Measurements from ENCODE around the gene LSP1. TPM values are rescaled to one million over a fixed set of nuclear protein-coding genes. Genes with fewer than 3 reads are reported as not detected.
A peak's percentile ranks its signal among the peaks of the same experiment; 100 is the strongest.

The LSP1 gene
- total RNA-seq, 2 donors from 2014 or later, result 6.7 to 11.6 TPM

- Histone ChIP-seq H3K27me3 (replicated peaks; ENCODE audit: insufficient read depth) (no peaks in the 10 kb centered on the region), H3K27ac (no peak overlapping the region), H3K9me3 (no peaks in the 10 kb centered on the region), H3K4me3 (no peak overlapping the region), H3K36me3 (no peaks in the 10 kb centered on the region), H3K4me1 (replicated peaks) (no peaks in the 10 kb centered on the region)
- intact Hi-C loops (cut with DNase I), result no loop called here
- TF ChIP-seq POLR2AphosphoS5 (IDR thresholded peaks at IDR 0.05) (no peak), CTCF (IDR thresholded peaks at IDR 0.05) (peak in 1 of 4 experiments; percentile 24)
- WGBS, result 44% methylated on average over 21 of the region's 26 CpGs
- DNase-seq (ENCODE audit: low spot score), result no peak
These were observed 23.6 kb downstream of the LSP1 start for GRCh38 chr11:1876361-1877063.

GRCh38 chr11:1877211-1878136 lies 24.6 kb downstream of the LSP1 start:
- Histone ChIP-seq H3K27ac (no peak overlapping the region), H3K27me3 (replicated peaks; ENCODE audit: insufficient read depth) (no peaks in the 10 kb centered on the region), H3K36me3 (no peaks in the 10 kb centered on the region), H3K4me3 (no peak overlapping the region), H3K4me1 (replicated peaks) (no peaks in the 10 kb centered on the region), H3K9me3 (no peaks in the 10 kb centered on the region)
- intact Hi-C loops (cut with DNase I), result no loop called here
- TF ChIP-seq CTCF (IDR thresholded peaks at IDR 0.05) (no peak), POLR2A (IDR thresholded peaks at IDR 0.05) (no peak), POLR2AphosphoS5 (IDR thresholded peaks at IDR 0.05) (no peak)
- peak; percentile 33 for DNase-seq (ENCODE audit: low spot score)
- WGBS, result 47% methylated on average over 32 of the region's 33 CpGs

- no peak overlapping the region for H3K27ac ChIP-seq
- H3K4me1 ChIP-seq (replicated peaks), result no peaks in the 10 kb centered on the region
- H3K27me3 ChIP-seq (replicated peaks; ENCODE audit: insufficient read depth), result no peaks in the 10 kb centered on the region
- no peak for TF ChIP-seq POLR2A (IDR thresholded peaks at IDR 0.05)
- no peak for TF ChIP-seq POLR2AphosphoS5 (IDR thresholded peaks at IDR 0.05)
- TF ChIP-seq CTCF (IDR thresholded peaks at IDR 0.05), result no peak
- H3K36me3 ChIP-seq, result no peaks in the 10 kb centered on the region
- intact Hi-C loops (cut with DNase I), result no loop called here
- H3K9me3 ChIP-seq, result no peaks in the 10 kb centered on the region
- DNase-seq (ENCODE audit: low spot score), result no peak
- WGBS, result 88% methylated on average over 30 of the region's 30 CpGs
- no peak overlapping the region for H3K4me3 ChIP-seq
These were observed 25.5 kb downstream of the LSP1 start for GRCh38 chr11:1878137-1879031.

GRCh38 chr11:1879342-1879940 lies 26.6 kb downstream of the LSP1 start:
- Histone ChIP-seq H3K9me3 (no peaks in the 10 kb centered on the region), H3K4me1 (replicated peaks) (no peaks in the 10 kb centered on the region), H3K27me3 (replicated peaks; ENCODE audit: insufficient read depth) (no peaks in the 10 kb centered on the region), H3K36me3 (no peaks in the 10 kb centered on the region), H3K27ac (no peak overlapping the region), H3K4me3 (no peak overlapping the region)
- WGBS, result 85% methylated on average over 13 of the region's 13 CpGs
- no peak for TF ChIP-seq POLR2AphosphoS5 (IDR thresholded peaks at IDR 0.05)
- no peak for TF ChIP-seq CTCF (IDR thresholded peaks at IDR 0.05)
- no peak for TF ChIP-seq POLR2A (IDR thresholded peaks at IDR 0.05)
- intact Hi-C loops (cut with DNase I), result no loop called here
- no peak for DNase-seq (ENCODE audit: low spot score)
